PC-3 (cell line): ENCODE measurements around the gene TSKU.

Experiments
- EZH2phosphoT487 ChIP-seq: fragments of 300-600 bp; sonication (generic); IDR thresholded peaks from 2 replicates; pipeline ENCODE4 v1.6.1; 2018; ENCODE audit warnings: mild to moderate bottlenecking, antibody characterized with exemption, low read length, borderline replicate concordance
- TF ChIP-seq, protein P1 (sequence below): fragments of 300-600 bp; sonication (generic); conservative IDR thresholded peaks from 2 replicates; pipeline ENCODE4 v1.5.1; 2017; ENCODE audit warnings: antibody characterized with exemption, low read depth, mild to moderate bottlenecking, low read length

DNA sequence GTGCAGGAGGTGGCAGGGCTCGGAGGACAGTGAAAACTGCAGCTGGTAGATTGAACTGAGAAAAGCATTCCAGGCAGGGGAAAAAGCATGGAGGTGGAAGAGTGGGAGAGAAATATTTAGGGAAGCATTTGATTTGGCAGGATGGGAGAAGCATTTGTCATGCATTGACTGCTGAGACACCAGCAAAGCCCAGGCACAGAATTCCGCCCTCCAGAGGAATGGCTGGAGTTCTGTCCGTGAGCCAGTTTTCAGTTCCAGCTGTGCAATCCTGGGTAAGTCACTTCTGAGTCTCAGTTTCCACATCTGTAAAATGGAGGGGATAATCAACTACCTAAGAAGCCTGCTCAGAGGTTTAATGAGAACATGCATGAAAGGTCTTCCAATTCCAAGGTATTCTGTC is 4.3 kb upstream of the TSKU start:
- TF ChIP-seq, protein P1, sequence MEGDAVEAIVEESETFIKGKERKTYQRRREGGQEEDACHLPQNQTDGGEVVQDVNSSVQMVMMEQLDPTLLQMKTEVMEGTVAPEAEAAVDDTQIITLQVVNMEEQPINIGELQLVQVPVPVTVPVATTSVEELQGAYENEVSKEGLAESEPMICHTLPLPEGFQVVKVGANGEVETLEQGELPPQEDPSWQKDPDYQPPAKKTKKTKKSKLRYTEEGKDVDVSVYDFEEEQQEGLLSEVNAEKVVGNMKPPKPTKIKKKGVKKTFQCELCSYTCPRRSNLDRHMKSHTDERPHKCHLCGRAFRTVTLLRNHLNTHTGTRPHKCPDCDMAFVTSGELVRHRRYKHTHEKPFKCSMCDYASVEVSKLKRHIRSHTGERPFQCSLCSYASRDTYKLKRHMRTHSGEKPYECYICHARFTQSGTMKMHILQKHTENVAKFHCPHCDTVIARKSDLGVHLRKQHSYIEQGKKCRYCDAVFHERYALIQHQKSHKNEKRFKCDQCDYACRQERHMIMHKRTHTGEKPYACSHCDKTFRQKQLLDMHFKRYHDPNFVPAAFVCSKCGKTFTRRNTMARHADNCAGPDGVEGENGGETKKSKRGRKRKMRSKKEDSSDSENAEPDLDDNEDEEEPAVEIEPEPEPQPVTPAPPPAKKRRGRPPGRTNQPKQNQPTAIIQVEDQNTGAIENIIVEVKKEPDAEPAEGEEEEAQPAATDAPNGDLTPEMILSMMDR = no peak
- TF ChIP-seq EZH2phosphoT487 = no peak
